ENCODE measurements around the gene C14orf93. TPM values are rescaled to one million over a fixed set of nuclear protein-coding genes. Genes with fewer than 3 reads are reported as not detected.
A peak's percentile ranks its signal among the peaks of the same experiment; 100 is the strongest.

Gene C14orf93
- total and polyA plus RNA-seq, 2 donors (not counting 1 experiment from before 2014, with no cell fraction given) = 4.8 to 13.0 TPM

DNA sequence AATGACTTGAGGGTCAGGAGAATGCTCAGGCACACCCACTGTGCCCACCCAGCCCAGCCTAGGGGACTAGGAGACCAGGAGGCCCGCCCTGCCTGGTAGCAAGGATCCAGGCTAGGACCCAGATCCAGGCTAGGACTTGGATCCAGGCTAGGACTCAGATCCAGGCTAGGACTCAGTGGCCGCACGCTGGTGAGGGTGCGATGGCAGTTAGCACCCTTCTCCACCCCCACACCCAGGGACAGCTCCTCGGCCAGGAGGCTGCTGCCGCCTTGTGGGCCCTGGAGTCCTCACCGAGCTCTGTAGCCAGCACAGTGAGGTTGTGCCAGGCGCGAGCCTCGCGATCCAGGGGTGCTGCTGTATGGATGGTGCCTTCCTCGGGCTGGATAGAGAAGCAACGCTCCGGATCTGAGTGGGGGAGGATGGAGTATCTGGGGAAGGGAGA, 42.3 kb upstream of the C14orf93 start:
- Histone ChIP-seq H3K9me3 (ENCODE audit: control insufficient read depth, insufficient read depth, low read depth, low read length) (no peaks in the 10 kb centered on the region), H3K79me2 (ENCODE audit: control insufficient read depth, insufficient read depth, low read length) (no peaks in the 10 kb centered on the region), H3K4me1 (ENCODE audit: control insufficient read depth, extremely low read depth, insufficient read depth, low read length) (peaks cover 11% of the 10 kb centered on the region), H3K36me3 (ENCODE audit: control insufficient read depth, insufficient read depth, low read length) (peaks cover 6% of the 10 kb centered on the region), H3K9ac (ENCODE audit: insufficient read depth, low read length) (no peak overlapping the region), H3K27ac (ENCODE audit: insufficient read depth, low read length) (no peak overlapping the region), H3K27me3 (ENCODE audit: control insufficient read depth, insufficient read depth, low read length) (no peaks in the 10 kb centered on the region), H2AFZ (ENCODE audit: low read length) (no peak overlapping the region), H3K4me3 (replicated peaks in 1 of 4; ENCODE audit: control extremely low read depth in 1 of 4, insufficient read depth in 1 of 4, low read depth in 3 of 4, low read length in 4 of 4) (no peak overlapping the region), H3K4me2 (ENCODE audit: extremely low read depth, insufficient read depth, low read length) (no peak overlapping the region), H4K20me1 (ENCODE audit: control insufficient read depth, extremely low read depth, insufficient read depth, low read length) (no peaks in the 10 kb centered on the region)
- TF ChIP-seq, protein P1, sequence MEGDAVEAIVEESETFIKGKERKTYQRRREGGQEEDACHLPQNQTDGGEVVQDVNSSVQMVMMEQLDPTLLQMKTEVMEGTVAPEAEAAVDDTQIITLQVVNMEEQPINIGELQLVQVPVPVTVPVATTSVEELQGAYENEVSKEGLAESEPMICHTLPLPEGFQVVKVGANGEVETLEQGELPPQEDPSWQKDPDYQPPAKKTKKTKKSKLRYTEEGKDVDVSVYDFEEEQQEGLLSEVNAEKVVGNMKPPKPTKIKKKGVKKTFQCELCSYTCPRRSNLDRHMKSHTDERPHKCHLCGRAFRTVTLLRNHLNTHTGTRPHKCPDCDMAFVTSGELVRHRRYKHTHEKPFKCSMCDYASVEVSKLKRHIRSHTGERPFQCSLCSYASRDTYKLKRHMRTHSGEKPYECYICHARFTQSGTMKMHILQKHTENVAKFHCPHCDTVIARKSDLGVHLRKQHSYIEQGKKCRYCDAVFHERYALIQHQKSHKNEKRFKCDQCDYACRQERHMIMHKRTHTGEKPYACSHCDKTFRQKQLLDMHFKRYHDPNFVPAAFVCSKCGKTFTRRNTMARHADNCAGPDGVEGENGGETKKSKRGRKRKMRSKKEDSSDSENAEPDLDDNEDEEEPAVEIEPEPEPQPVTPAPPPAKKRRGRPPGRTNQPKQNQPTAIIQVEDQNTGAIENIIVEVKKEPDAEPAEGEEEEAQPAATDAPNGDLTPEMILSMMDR (conservative IDR thresholded peaks at IDR 0.05 in 1 of 2, IDR thresholded peaks at IDR 0.05 in 1 of 2; ENCODE audit: low read depth in 1 of 2, low read length in 2 of 2) = peak in 1 of 2 donors; percentile 20
- TF ChIP-seq EZH2 (IDR thresholded peaks at IDR 0.05; ENCODE audit: low read length, missing control alignments) = no peak
- no peak for DNase-seq (ENCODE audit: low read depth in 2 of 2)

DNA sequence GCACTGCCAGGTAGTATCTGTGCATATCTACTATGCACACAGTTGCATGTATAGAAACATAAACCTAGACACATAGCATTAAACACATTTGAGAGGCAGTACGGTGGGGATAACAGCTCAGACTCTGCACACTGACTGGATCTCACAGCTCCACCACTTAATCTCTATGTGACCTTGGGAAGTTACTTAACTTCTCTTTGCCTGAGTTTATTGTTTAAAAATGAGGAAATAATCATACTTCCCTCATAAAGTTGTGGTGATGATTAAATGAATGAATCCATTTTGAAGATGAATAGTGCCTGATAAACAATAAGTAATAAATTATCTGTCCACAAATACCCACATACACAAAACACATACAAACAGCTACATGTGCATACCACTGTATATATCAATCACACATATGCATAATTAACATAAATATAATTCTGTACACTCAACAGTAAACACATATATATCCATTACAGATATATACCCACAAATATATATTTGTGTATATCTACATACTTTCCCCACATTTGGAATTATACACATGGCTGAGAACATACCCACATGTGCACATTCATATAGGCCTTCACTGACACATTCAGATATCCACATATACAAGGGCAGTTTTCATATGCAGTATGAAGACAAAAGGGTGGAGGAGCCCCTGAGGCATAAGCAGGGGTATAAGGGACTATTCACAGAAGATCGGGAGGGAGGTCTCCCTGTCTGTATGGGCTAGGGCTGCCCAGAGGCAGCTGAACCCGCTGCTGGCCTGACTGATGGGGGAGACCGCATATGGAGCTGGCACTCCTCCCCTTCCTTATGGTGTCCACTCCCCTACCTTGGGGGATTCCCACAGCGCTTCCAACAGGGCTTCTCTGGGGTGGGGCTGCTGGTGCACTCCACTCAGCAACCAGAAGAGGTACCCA, 41.5 kb upstream of the C14orf93 start:
- H3K4me3 ChIP-seq (replicated peaks in 1 of 4; ENCODE audit: control extremely low read depth in 1 of 4, insufficient read depth in 1 of 4, low read depth in 3 of 4, low read length in 4 of 4) = no peak overlapping the region
- H2AFZ ChIP-seq (ENCODE audit: low read length) = no peak overlapping the region
- H3K4me1 ChIP-seq (ENCODE audit: control insufficient read depth, extremely low read depth, insufficient read depth, low read length) = peaks cover 4% of the 10 kb centered on the region
- no peak for DNase-seq (ENCODE audit: low read depth in 2 of 2)
- TF ChIP-seq EZH2 (IDR thresholded peaks at IDR 0.05; ENCODE audit: low read length, missing control alignments) = no peak
- TF ChIP-seq, protein P1 (conservative IDR thresholded peaks at IDR 0.05 in 1 of 2, IDR thresholded peaks at IDR 0.05 in 1 of 2; ENCODE audit: low read depth in 1 of 2, low read length in 2 of 2) = no peak
- no peak overlapping the region for H3K27ac ChIP-seq (ENCODE audit: insufficient read depth, low read length)
- H3K9ac ChIP-seq (ENCODE audit: insufficient read depth, low read length) = no peak overlapping the region
- H3K4me2 ChIP-seq (ENCODE audit: extremely low read depth, insufficient read depth, low read length) = no peak overlapping the region
- H4K20me1 ChIP-seq (ENCODE audit: control insufficient read depth, extremely low read depth, insufficient read depth, low read length) = no peaks in the 10 kb centered on the region
- no peaks in the 10 kb centered on the region for H3K9me3 ChIP-seq (ENCODE audit: control insufficient read depth, insufficient read depth, low read depth, low read length)
- no peaks in the 10 kb centered on the region for H3K79me2 ChIP-seq (ENCODE audit: control insufficient read depth, insufficient read depth, low read length)
- H3K27me3 ChIP-seq (ENCODE audit: control insufficient read depth, insufficient read depth, low read length) = no peaks in the 10 kb centered on the region
- H3K36me3 ChIP-seq (ENCODE audit: control insufficient read depth, insufficient read depth, low read length) = peaks cover 6% of the 10 kb centered on the region

DNA sequence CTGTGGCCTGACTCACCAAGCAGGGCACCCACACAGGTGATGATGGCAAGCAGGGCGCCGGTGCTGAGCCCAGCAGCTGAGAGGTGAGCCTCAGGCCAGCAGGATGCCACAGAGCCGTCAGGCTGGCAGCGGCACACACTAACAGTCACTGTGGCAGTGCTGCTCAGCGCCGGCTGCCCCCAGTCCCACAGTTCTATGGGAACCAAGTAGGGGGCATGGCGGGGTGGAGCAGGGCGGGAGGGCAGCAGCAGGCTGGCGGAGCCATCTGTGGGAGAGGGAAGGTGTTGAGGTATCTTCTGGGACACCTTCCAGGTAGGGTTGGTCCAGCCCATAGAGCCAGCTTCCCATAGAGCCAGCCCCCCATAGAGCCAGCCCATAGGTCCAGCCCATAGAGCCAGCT, 39.1 kb upstream of the C14orf93 start:
- H4K20me1 ChIP-seq (ENCODE audit: control insufficient read depth, extremely low read depth, insufficient read depth, low read length) = no peaks in the 10 kb centered on the region
- H3K9me3 ChIP-seq (ENCODE audit: control insufficient read depth, insufficient read depth, low read depth, low read length) = no peaks in the 10 kb centered on the region
- TF ChIP-seq, protein P1 (conservative IDR thresholded peaks at IDR 0.05 in 1 of 2, IDR thresholded peaks at IDR 0.05 in 1 of 2; ENCODE audit: low read depth in 1 of 2, low read length in 2 of 2) = no peak
- TF ChIP-seq EZH2 (IDR thresholded peaks at IDR 0.05; ENCODE audit: low read length, missing control alignments) = no peak
- H3K4me1 ChIP-seq (ENCODE audit: control insufficient read depth, extremely low read depth, insufficient read depth, low read length) = no peaks in the 10 kb centered on the region
- no peak overlapping the region for H3K9ac ChIP-seq (ENCODE audit: insufficient read depth, low read length)
- H3K27me3 ChIP-seq (ENCODE audit: control insufficient read depth, insufficient read depth, low read length) = no peaks in the 10 kb centered on the region
- H3K36me3 ChIP-seq (ENCODE audit: control insufficient read depth, insufficient read depth, low read length) = peaks cover 5% of the 10 kb centered on the region
- DNase-seq (ENCODE audit: low read depth in 2 of 2) = no peak
- no peaks in the 10 kb centered on the region for H3K79me2 ChIP-seq (ENCODE audit: control insufficient read depth, insufficient read depth, low read length)
- no peak overlapping the region for H2AFZ ChIP-seq (ENCODE audit: low read length)
- no peak overlapping the region for H3K4me2 ChIP-seq (ENCODE audit: extremely low read depth, insufficient read depth, low read length)
- H3K27ac ChIP-seq (ENCODE audit: insufficient read depth, low read length) = no peak overlapping the region
- no peak overlapping the region for H3K4me3 ChIP-seq (replicated peaks in 1 of 4; ENCODE audit: control extremely low read depth in 1 of 4, insufficient read depth in 1 of 4, low read depth in 3 of 4, low read length in 4 of 4)
